K562 (cell line): ENCODE data around the gene STT3B.

ENCODE experiments used
- BRD4 ChIP-seq: fragments of 200-600 bp; sonication (generic); IDR thresholded peaks from 2 replicates; pipeline ENCODE4 v1.6.1; 2017; ENCODE audit warnings: inconsistent platforms
- CEBPB ChIP-seq: fragments of 450-650 bp; IDR thresholded peaks from 2 replicates; pipeline ENCODE4 v1.6.1; 2016; ENCODE audit warnings: missing genetic modification characterization, missing compliant biosample characterization
- MEF2D ChIP-seq: conservative IDR thresholded peaks from 2 replicates; pipeline ENCODE4 v1.6.1; 2016; ENCODE audit warnings: low read depth, missing genetic modification characterization, missing compliant biosample characterization
- NRF1 ChIP-seq, 2 experiments: fragments of 450-650 bp; IDR thresholded peaks in 1 of 2; conservative IDR thresholded peaks in 1 of 2; 2 replicates each; pipeline ENCODE4 v1.6.1; 2014; ENCODE audit warnings: mild to moderate bottlenecking in 2 of 2
- SP1 ChIP-seq: sonication (generic); formaldehyde crosslinking; IDR thresholded peaks from 2 replicates; pipeline ENCODE4 v1.8.1; 2022; ENCODE audit warnings: mild to moderate bottlenecking, missing genetic modification reagents
- ZNF212 ChIP-seq: fragments of 450-650 bp; formaldehyde crosslinking; IDR thresholded peaks from 2 replicates; pipeline ENCODE4 v1.4.0; 2020; ENCODE audit warnings: mild to moderate bottlenecking
- TF ChIP-seq, protein P1 (sequence below): sonication (generic); formaldehyde crosslinking; IDR thresholded peaks from 2 replicates; pipeline ENCODE4 v1.8.0; 2022; ENCODE audit warnings: mild to moderate bottlenecking, missing genetic modification reagents

DNA sequence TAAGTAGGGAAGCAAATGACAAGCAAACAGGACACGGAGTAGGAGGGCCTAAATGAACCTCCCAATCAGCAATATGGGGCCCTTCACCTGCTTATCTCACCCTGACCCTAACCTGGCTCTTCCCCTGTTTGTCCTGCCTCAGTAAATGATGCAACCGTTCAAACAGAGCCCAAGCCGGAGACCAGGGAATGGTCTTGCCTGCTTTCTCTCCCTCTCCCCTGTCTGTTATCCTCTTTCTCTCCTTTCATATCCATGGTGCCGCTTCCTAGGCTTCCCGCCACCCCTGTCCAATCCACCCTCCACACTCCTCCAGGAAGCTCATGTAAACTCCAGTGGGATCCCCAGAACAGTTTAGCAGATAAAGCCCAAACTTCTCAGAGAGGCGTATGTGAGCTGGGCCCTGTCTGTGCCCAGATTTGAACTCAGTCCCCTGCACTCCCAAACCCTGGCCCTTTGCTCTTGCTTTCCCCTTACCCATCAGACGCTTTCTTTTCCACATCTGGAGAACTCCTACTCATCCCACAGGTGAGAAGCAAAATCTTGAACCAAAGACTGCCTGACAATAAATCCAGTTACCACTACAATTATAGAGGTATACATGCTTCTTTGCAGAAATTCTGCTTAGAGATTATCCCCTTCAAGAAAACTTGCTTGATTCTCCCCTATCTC, 45.7 kb upstream of the STT3B start:
- TF ChIP-seq BRD4 = no peak
- TF ChIP-seq, protein P1, sequence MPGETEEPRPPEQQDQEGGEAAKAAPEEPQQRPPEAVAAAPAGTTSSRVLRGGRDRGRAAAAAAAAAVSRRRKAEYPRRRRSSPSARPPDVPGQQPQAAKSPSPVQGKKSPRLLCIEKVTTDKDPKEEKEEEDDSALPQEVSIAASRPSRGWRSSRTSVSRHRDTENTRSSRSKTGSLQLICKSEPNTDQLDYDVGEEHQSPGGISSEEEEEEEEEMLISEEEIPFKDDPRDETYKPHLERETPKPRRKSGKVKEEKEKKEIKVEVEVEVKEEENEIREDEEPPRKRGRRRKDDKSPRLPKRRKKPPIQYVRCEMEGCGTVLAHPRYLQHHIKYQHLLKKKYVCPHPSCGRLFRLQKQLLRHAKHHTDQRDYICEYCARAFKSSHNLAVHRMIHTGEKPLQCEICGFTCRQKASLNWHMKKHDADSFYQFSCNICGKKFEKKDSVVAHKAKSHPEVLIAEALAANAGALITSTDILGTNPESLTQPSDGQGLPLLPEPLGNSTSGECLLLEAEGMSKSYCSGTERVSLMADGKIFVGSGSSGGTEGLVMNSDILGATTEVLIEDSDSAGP = no peak
- TF ChIP-seq NRF1 (conservative IDR thresholded peaks at IDR 0.05 in 1 of 2, IDR thresholded peaks at IDR 0.05 in 1 of 2) = peak; percentile 15 to 48; a peak in 1 of 4 replicates
- TF ChIP-seq CEBPB (tag) = peak; percentile 90
- TF ChIP-seq ZNF212 (CRISPR knock-in tag) = no peak
- no peak for TF ChIP-seq SP1 (CRISPR knock-in tag)
- TF ChIP-seq MEF2D (tag) = no peak
